DND-41 (cell line): ENCODE measurements around the gene SGTA.

Experiments used
- ATAC-seq: fragments of 200-7000 bp; cut with Tn5 transposase; 3 replicates; pipeline ENCODE4 v1.9.1; 2021; ENCODE audit warnings: low read depth; ENCODE audit not compliant: insufficient read depth
- DNase-seq: peaks from one replicate; pipeline ENCODE4 v3.0.0-alpha.2; 2020
- H2AFZ ChIP-seq: 2 replicates; pipeline ENCODE4 v1.6.0; 2012; ENCODE audit warnings: low read depth, low read length
- H3K27ac ChIP-seq: 2 replicates; pipeline ENCODE4 v1.5.1; 2012; ENCODE audit warnings: low read length, inconsistent platforms
- H3K27me3 ChIP-seq: fragments of 200-600 bp; sonication (generic); 2 replicates; pipeline ENCODE4 v1.6.0; 2012; ENCODE audit warnings: low read length, mild to moderate bottlenecking, inconsistent platforms; ENCODE audit not compliant: insufficient read depth, poor library complexity
- H3K36me3 ChIP-seq: 2 replicates; pipeline ENCODE4 v1.5.1; 2012; ENCODE audit warnings: low read length, inconsistent platforms; ENCODE audit not compliant: insufficient read depth
- H3K4me1 ChIP-seq: 2 replicates; pipeline ENCODE4 v1.5.1; 2012; ENCODE audit warnings: mild to moderate bottlenecking, low read length; ENCODE audit not compliant: insufficient read depth
- H3K4me2 ChIP-seq: 2 replicates; pipeline ENCODE4 v1.6.0; 2012; ENCODE audit warnings: mild to moderate bottlenecking, moderate library complexity, low read length, inconsistent platforms; ENCODE audit not compliant: insufficient read depth
- H3K4me3 ChIP-seq, 2 experiments: fragments of 200-600 bp in 1 of 2; shearing (Covaris generic) in 1 of 2; 2 replicates each; pipeline ENCODE4 v1.5.1; 2012 to 2016; ENCODE audit warnings: inconsistent platforms in 2 of 2, low read length in 2 of 2, mild to moderate bottlenecking in 2 of 2, low read depth in 1 of 2, moderate library complexity in 1 of 2
- H3K79me2 ChIP-seq: 2 replicates; pipeline ENCODE4 v1.6.0; 2012; ENCODE audit warnings: low read length, inconsistent platforms; ENCODE audit not compliant: insufficient read depth
- H3K9ac ChIP-seq: 2 replicates; pipeline ENCODE4 v1.6.0; 2012; ENCODE audit warnings: low read depth, mild to moderate bottlenecking, inconsistent platforms, low read length, moderate library complexity
- H3K9me3 ChIP-seq: 2 replicates; pipeline ENCODE4 v1.5.1; 2012; ENCODE audit warnings: low read length, moderate library complexity, mild to moderate bottlenecking, inconsistent platforms; ENCODE audit not compliant: insufficient read depth, severe bottlenecking
- H4K20me1 ChIP-seq: 2 replicates; pipeline ENCODE4 v1.6.0; 2012; ENCODE audit warnings: low read length; ENCODE audit not compliant: insufficient read depth
- CTCF ChIP-seq: IDR thresholded peaks from 2 replicates; pipeline ENCODE4 v1.5.1; 2012; ENCODE audit warnings: borderline replicate concordance, low read length, moderate library complexity, mild to moderate bottlenecking; ENCODE audit not compliant: poor library complexity, severe bottlenecking; ENCODE audit errors: extremely low read depth
- EZH2 ChIP-seq: IDR thresholded peaks from 3 replicates; pipeline ENCODE4 v1.6.1; 2012; ENCODE audit warnings: borderline replicate concordance, low read depth, mild to moderate bottlenecking, moderate library complexity, low read length, inconsistent platforms; ENCODE audit not compliant: severe bottlenecking

Gene SGTA

GRCh38 chr19:2761876-2762782 is 20.9 kb downstream of the SGTA start:
- TF ChIP-seq EZH2, result no peak
- no peak for TF ChIP-seq CTCF
- ATAC-seq, result no peak

GRCh38 chr19:2761309-2761677 is 21.8 kb downstream of the SGTA start:
- H3K27ac ChIP-seq, result no peak overlapping the region
- H4K20me1 ChIP-seq, result peaks cover 25% of the 10 kb centered on the region
- H3K4me3 ChIP-seq, result no peak overlapping the region
- H3K4me2 ChIP-seq, result no peak overlapping the region
- H3K9me3 ChIP-seq, result no peaks in the 10 kb centered on the region
- peaks cover 88% of the 10 kb centered on the region for H3K36me3 ChIP-seq
- H3K27me3 ChIP-seq, result no peaks in the 10 kb centered on the region
- no peak for TF ChIP-seq EZH2
- no peak for TF ChIP-seq CTCF
- H2AFZ ChIP-seq, result no peak overlapping the region
- H3K4me1 ChIP-seq, result no peaks in the 10 kb centered on the region
- ATAC-seq, result no peak
- H3K9ac ChIP-seq, result no peak overlapping the region
- no peaks in the 10 kb centered on the region for H3K79me2 ChIP-seq
- no peak for DNase-seq

More at GRCh38 chr19:2761876-2762782, 20.9 kb downstream of the SGTA start:
- Histone ChIP-seq H3K4me1 (no peaks in the 10 kb centered on the region), H3K79me2 (no peaks in the 10 kb centered on the region; the same call in 1 of the 2 replicates), H3K9me3 (no peaks in the 10 kb centered on the region), H3K4me3 (no peak overlapping the region), H3K4me2 (no peak overlapping the region), H3K27ac (no peak overlapping the region), H3K9ac (no peak overlapping the region), H4K20me1 (peaks cover 25% of the 10 kb centered on the region), H3K36me3 (peaks cover 88% of the 10 kb centered on the region), H2AFZ (no peak overlapping the region), H3K27me3 (no peaks in the 10 kb centered on the region)
- DNase-seq, result no peak

- no peaks in the 10 kb centered on the region for H3K9me3 ChIP-seq
- no peaks in the 10 kb centered on the region for H3K27me3 ChIP-seq
- no peaks in the 10 kb centered on the region for H3K79me2 ChIP-seq
- H2AFZ ChIP-seq, result no peak overlapping the region
- H3K4me2 ChIP-seq, result no peak overlapping the region
- H3K4me1 ChIP-seq, result no peaks in the 10 kb centered on the region
- peaks cover 25% of the 10 kb centered on the region for H4K20me1 ChIP-seq
- no peak overlapping the region for H3K9ac ChIP-seq
- TF ChIP-seq CTCF (no peak), EZH2 (no peak)
- peaks cover 86% of the 10 kb centered on the region for H3K36me3 ChIP-seq
- no peak overlapping the region for H3K4me3 ChIP-seq
- no peak overlapping the region for H3K27ac ChIP-seq
- ATAC-seq, result no peak
- DNase-seq, result no peak
Measured at GRCh38 chr19:2759965-2760364, 23.1 kb downstream of the SGTA start.
